Jurkat, Clone E6-1 (cell line): ENCODE data around the gene SLC16A2. TPM values are rescaled to one million over a fixed set of nuclear protein-coding genes. Genes with fewer than 3 reads are reported as not detected.

Experiments
- DNase-seq: peaks from one replicate; pipeline ENCODE4 v3.0.0-alpha.2; 2011; ENCODE audit warnings: low read depth, low spot score
- H3K4me3 ChIP-seq: 2 replicates; pipeline ENCODE4 v1.5.1; 2011; ENCODE audit warnings: mild to moderate bottlenecking, low read length, control low read depth, moderate library complexity
- polyA plus RNA-seq: library from polyadenylated mRNA; unstranded; fragments of >200 nt; gene quantifications from one replicate; pipeline ENCODE4 v1.2.1, GENCODE V29; 2012; ENCODE audit warnings: missing spikeins; ENCODE audit not compliant: insufficient read length, insufficient read depth

The SLC16A2 gene
- 0.29 TPM for polyA plus RNA-seq

- DNase-seq, result peak; percentile 16
- H3K4me3 ChIP-seq, result peak within 1 kb of the TSS; percentile 34
These were observed at the start of gene SLC16A2 for GRCh38 chrX:74421036-74421739. Gene SLC16A2, plus strand, starts transcription at chrX:74421493. Its CDS starts 145 bp downstream, at chrX:74421638.

- H3K4me3 ChIP-seq, result no peak overlapping the region
- DNase-seq, result no peak
These were observed 49.0 kb upstream of the SLC16A2 start for GRCh38 chrX:74372272-74372671.

DNA sequence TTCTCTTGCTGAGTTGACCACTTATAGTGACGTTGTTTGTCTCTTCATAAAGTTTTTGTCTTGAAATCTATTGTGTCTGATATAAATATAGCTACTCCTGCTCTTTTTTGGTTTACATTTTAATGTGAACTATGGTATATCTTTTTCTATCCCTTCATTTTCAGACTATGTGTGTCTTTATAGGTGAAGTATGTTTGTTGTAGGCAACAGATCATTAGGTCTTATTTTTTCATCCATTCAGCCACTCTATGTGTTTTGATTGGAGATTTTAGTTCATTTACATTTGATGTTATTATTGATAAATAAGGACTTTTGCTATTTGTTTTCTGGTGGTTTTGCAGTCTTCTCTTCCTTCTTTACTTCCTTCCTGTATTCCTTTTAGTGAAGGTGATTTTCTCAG is 44.0 kb upstream of the SLC16A2 start:
- DNase-seq, result no peak
- H3K4me3 ChIP-seq, result no peak overlapping the region

GRCh38 chrX:74382613-74383012 is 38.7 kb upstream of the SLC16A2 start:
- DNase-seq, result peak; percentile 28
- H3K4me3 ChIP-seq, result no peak overlapping the region

DNA sequence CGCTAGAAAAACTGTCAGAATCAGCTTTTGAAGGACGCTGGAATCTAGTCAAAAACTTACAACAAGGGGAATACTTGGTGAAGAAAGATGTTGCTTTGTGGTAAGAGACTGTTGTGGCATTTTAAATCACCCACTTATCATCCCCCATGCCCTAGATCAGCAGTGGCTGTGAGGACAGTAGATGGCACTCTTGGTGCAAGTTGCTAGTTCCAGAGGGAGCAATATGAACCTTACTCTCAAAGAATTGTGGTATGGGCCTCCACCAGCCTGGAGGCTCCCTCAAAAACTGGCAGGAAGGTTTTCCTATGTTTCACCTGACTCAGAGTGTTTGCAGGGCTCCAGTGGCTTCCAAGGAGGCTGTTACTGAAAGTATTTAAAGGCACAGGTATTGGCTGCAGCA is 37.7 kb upstream of the SLC16A2 start:
- H3K4me3 ChIP-seq, result no peak overlapping the region
- peak; percentile 31 for DNase-seq

- no peak overlapping the region for H3K4me3 ChIP-seq
- DNase-seq, result no peak
These were observed 32.1 kb upstream of the SLC16A2 start for GRCh38 chrX:74389016-74389722.

DNA sequence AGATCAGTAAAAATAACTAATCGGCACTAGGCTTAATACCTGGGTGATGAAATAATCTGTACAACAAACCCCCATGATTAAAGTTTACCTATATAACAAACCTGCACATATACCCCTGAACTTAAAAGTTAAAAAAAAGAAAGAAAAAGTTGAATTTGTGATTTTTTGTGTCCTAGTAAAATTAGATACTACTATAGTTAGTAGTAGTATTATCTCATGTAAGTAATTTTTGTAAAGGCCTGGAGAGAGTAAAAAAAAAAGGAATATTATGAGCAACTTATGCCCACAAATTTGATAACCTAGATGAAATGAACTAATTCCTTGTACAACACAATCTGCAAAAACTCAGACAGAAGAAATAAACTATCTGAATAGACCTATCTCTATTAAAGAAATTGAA is 25.7 kb upstream of the SLC16A2 start:
- no peak for DNase-seq
- H3K4me3 ChIP-seq, result no peak overlapping the region

DNA sequence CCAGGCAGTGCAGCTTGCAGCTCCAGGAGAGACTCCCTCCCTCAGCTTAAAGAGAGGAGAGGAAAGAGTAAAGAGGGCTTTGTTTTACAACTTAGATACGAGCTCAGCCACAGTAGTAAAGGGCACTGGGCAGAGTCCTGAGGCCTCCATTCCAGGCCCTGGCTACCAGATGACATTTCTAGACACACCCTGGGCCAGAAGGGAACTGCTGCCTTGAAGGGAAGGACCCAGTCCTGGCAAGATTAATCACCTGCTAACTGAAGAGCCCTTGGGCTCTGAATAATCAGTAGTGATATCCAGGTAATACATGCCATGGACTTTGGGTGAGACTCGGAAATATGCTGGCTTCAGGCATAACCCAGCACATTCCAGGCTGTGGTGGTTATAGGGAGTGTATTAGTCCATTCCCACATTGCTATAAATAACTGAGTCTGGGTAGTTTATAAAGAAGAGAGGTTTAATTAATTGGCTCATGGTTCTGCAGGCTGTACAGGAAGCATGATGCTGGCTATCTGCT is 15.3 kb upstream of the SLC16A2 start:
- H3K4me3 ChIP-seq, result no peak overlapping the region
- DNase-seq, result no peak

DNA sequence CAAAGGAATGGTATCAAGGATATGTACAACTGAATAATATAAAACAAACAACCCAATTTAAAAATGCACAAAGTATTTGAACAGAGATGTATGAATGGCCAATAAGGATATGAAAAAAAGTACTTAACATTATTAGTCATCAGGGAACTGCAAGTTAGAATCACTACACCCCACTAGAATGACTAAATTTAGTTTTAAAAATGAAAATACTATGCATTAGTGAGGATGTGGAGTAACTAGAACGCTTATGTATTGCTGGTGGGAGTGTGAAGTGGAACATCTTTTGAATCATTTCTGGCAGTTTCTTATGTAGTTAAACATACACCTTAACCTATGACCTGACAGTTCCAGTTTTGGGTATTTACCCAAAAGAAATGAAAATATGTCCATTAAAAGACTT is 13.0 kb upstream of the SLC16A2 start:
- no peak overlapping the region for H3K4me3 ChIP-seq
- no peak for DNase-seq

DNA sequence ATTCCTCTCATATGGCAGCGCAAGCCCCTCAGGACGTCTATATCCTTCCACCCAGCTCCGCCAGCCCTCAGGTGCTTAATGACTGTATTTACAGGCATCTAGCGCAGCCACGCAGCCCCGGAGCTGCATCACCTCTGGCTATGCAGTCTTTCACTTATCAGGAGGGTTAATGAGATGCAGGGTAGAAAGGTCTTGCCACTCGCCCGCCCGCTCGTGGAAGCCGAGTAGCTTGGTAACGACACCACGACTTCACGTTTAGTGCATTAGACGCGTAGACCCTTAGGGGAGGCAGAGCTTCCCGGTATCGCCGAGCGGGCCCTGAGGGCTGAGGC is 1.5 kb upstream of the SLC16A2 start:
- H3K4me3 ChIP-seq, result no peak overlapping the region
- no peak for DNase-seq

GRCh38 chrX:74420196-74421035 is 877 bp upstream of the SLC16A2 start:
- no peak for DNase-seq
- peak overlapping the region; percentile 34 for H3K4me3 ChIP-seq

- H3K4me3 ChIP-seq, result peak overlapping the region; percentile 34; the same call in 1 of the 2 replicates
- no peak for DNase-seq
These were observed 553 bp downstream of the SLC16A2 start for GRCh38 chrX:74421740-74422352.

DNA sequence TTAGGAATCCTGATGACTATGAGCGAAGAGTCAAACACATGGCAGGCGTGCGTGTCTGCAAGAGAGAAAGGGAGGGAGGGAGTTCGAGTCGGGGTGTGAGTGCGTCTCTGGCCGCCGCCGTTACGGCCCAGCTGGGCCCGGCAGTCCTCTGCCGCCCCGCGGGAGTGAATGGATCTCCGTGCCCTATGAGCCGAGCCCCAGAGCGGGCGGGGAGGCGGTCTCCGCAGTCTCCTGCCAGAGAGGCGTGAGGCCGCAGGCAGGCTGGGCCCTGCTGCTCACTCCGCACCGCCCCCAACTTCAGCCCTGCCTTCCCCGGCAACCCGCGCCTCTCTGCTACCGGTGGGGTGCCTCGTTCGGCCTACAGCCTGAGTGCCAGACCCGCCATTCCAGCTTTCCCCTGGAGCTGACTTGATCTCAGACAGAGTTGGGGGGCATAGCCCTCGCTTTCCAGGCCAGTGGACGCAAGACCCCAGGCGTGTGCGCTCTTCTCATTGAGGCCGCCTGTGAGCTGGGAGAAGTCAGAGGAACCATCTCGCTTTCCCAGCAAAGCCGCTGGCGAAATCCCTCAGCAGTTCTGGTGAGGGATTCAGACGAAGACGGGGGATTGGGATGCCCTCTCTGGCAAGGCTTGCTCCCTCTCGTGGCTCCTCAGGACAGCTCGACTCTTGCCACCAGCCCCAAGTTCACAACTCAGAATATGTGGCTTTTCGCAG is 1.4 kb downstream of the SLC16A2 start:
- no peak overlapping the region for H3K4me3 ChIP-seq
- no peak for DNase-seq

DNA sequence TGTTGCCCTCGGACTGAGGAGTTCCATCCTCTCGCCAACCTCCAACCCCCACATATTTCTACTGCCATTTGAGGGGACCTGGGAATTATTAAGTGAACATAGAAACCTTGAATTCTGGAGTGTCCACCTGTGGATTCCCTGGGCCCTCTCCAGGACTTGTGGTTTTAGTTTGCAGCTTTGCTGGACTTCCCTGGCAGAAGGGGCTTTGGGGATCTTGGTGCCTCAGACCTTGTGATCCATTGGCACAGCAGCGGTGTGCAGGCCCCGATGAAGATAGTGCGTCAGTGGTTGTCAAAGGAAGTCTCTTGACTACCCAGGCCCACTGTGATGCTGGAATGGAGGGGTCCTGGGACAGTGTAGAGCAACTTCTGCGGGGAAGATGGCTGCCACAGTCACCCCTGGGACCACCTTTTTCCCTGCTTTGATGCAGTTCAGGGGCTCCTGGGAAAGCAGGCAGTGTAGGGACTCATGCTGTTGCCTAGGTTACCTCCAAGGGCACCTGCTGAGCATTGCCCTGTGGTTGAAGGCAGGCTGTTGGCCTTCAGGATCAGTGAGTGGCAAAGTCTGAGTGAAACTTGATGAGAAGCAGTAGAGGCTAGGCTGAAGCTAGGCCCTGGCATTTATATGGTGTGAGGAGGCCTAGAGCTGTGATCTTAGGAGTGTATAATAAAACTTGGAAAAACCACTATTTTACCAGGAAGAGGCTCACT is 2.2 kb downstream of the SLC16A2 start:
- H3K4me3 ChIP-seq, result no peak overlapping the region
- DNase-seq, result no peak

GRCh38 chrX:74426071-74426470 is 4.8 kb downstream of the SLC16A2 start:
- H3K4me3 ChIP-seq, result no peak overlapping the region
- DNase-seq, result no peak

DNA sequence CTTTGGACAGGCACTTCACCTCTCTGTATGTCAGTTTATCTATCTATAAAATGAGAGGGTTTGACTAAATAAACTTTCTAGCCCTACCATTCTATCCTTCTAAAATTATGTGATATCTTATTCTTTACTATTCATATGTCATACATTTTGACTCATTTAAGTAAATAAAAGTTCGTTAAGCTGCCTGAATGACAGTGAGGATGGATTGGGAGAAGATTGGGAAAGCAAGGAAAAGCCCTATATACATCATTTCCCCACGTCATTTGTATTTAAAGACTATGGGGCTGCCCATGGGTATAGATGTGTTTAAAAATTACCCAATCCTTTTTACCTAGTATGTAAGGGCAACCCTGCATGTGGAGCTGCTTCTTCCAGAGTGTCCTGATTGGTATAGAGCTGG is 5.3 kb downstream of the SLC16A2 start:
- DNase-seq, result no peak
- H3K4me3 ChIP-seq, result no peak overlapping the region

DNA sequence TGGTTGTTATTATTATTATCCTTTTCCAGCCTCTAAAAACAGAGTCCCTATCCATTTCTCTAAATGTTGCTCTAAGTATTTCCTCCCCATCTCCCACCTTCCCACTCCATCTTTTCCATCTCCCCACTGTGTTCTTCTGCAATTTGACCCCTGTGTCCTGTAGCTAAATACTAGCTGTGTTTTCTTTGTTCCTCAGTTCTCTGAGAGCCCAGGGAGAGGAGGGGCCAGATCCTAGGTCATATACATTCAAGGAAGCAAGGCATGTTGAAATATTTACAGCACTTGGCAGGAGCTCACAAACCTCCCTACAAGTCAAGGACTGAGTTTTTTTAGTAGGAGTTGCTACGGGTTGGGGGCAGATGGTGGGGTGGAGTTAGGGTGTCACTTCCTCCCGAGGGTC is 10.5 kb downstream of the SLC16A2 start:
- no peak overlapping the region for H3K4me3 ChIP-seq
- DNase-seq, result no peak

DNA sequence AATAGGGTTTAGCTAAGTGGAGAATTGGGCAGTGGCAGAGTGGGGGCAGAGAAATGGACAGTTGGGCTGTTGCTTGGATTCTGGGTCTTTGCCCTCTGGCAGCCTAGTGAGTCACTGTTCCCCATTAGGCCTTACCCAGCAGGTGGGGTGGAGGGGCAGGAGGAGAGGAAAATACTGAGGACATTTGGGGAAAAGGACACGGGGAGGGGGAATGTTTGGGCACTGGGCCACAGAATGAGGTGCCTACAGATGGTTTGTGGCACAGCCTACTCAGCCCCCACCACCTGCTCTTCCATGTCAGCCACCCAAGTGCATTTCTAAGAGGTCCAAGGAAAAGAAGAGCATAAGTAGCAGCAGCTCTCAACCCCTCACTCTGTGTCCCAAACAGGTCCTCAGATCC is 13.0 kb downstream of the SLC16A2 start:
- no peak for DNase-seq
- no peak overlapping the region for H3K4me3 ChIP-seq
